Measurements from ENCODE around the gene ZNF644.
"Not testable (repeated sequence)": the region's sequence is repeated elsewhere in the genome, so short reads cannot be mapped to it uniquely, and the experiment has no call there.

The ZNF644 gene

DNA sequence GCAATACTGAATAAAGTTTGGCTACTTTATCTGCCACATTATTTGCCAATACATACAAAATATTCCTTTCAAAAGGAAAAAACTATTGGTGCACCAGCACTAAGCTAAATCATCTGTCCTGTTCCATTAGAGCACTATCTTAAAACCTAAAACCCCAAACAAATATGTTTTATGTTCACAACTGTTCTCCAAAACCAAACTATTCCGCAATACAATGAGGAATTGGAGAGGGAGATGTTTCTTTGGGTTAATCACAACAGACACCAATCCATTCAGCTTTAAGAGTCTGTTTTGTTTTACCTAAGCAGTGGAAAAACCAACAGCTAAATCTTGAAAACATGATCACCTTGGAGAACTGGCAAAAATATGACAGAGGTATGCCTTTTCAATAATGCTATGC lies 85.1 kb downstream of the ZNF644 start:
- H3K27ac ChIP-seq = no peak overlapping the region
- TF ChIP-seq, protein P1, sequence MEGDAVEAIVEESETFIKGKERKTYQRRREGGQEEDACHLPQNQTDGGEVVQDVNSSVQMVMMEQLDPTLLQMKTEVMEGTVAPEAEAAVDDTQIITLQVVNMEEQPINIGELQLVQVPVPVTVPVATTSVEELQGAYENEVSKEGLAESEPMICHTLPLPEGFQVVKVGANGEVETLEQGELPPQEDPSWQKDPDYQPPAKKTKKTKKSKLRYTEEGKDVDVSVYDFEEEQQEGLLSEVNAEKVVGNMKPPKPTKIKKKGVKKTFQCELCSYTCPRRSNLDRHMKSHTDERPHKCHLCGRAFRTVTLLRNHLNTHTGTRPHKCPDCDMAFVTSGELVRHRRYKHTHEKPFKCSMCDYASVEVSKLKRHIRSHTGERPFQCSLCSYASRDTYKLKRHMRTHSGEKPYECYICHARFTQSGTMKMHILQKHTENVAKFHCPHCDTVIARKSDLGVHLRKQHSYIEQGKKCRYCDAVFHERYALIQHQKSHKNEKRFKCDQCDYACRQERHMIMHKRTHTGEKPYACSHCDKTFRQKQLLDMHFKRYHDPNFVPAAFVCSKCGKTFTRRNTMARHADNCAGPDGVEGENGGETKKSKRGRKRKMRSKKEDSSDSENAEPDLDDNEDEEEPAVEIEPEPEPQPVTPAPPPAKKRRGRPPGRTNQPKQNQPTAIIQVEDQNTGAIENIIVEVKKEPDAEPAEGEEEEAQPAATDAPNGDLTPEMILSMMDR (IDR thresholded peaks at IDR 0.05) = no peak

DNA sequence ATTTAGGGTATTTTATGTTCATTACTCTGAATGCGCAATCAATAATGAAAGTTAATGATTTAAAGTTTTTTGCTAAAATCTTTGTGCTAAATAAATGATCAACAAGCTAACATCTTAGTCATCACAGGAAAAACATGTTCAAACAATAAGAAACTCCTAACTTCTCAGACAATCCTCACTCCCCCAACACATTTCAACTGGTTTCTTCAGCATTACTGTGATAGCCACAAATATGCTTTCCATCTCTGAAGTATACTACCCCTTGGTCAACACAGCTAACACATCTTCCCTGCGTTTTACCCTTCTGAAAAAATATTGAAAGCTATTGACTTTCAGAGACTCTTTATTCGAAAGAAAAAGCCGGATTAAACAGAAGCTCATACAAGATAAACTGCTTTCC lies 85.8 kb downstream of the ZNF644 start:
- Histone ChIP-seq H3K4me3 (no peak overlapping the region), H3K27ac (no peak overlapping the region)
- TF ChIP-seq, protein P1 (IDR thresholded peaks at IDR 0.05) = no peak
- no peak for DNase-seq (ENCODE audit: low spot score)

More for the DNA sequence above, 85.1 kb downstream of the ZNF644 start:
- DNase-seq (ENCODE audit: low spot score) = no peak
- H3K4me3 ChIP-seq = no peak overlapping the region

DNA sequence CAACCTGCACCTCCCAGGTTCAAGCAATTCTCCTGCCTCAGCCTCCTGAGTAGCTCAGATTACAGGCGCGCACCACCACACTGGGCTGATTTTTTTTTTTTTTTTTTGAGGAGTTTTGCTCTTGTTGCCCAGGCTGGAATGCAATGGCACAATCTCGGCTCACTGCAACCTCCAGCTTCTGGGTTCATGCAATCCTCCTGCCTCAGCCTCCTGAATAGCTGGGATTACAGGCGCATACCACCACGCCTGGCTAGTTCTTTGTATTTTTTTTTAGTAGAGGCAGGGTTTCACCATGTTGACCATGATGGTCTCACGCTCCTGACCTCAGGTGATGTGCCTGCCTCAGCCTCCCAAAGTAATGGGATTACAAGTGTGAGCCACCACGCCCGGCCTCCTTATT lies 93.6 kb downstream of the ZNF644 start:
- not testable (repeated sequence) for DNase-seq (ENCODE audit: low spot score); H3K27ac ChIP-seq; H3K4me3 ChIP-seq

DNA sequence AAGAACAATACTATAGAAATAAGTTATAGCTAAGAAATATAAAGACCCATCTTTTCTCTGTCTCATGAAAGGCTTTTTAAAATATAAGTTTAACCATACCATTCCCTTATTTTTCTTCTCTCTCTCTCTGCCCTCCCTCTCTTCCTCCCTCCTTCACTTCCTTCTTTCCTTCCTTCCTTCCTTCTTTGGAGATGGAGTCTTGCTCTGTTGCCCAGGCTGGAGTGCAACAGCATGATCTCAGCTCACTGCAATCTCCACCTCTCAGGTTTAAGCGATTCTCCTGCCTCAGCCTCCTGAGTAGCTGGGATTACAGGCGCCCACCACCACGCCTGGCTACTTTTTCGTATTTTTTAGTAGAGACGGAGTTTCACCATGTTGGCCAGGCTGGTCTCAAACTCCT lies 94.2 kb downstream of the ZNF644 start:
- not testable (repeated sequence) for DNase-seq (ENCODE audit: low spot score); H3K4me3 ChIP-seq; H3K27ac ChIP-seq

DNA sequence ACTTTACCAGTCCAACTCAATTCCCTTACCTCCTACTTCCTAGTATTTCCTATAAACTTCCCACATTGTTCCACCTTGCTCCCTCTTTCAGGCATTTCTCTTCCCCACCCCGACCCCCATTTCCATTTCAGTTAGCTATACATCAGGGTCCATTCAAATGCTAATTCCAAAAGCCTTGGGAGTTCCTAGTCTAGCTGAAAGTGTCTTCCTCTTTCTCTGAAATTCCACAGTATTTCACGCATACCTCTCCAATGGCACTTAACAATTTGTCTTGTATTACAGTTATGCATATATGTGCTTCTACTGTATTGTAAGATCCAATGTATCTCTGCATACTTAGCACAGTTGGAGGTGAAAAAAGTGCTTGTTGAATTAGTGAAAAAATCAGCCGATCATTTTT lies 94.9 kb downstream of the ZNF644 start:
- no peak overlapping the region for H3K27ac ChIP-seq
- TF ChIP-seq, protein P1 (IDR thresholded peaks at IDR 0.05) = no peak
- no peak overlapping the region for H3K4me3 ChIP-seq

DNA sequence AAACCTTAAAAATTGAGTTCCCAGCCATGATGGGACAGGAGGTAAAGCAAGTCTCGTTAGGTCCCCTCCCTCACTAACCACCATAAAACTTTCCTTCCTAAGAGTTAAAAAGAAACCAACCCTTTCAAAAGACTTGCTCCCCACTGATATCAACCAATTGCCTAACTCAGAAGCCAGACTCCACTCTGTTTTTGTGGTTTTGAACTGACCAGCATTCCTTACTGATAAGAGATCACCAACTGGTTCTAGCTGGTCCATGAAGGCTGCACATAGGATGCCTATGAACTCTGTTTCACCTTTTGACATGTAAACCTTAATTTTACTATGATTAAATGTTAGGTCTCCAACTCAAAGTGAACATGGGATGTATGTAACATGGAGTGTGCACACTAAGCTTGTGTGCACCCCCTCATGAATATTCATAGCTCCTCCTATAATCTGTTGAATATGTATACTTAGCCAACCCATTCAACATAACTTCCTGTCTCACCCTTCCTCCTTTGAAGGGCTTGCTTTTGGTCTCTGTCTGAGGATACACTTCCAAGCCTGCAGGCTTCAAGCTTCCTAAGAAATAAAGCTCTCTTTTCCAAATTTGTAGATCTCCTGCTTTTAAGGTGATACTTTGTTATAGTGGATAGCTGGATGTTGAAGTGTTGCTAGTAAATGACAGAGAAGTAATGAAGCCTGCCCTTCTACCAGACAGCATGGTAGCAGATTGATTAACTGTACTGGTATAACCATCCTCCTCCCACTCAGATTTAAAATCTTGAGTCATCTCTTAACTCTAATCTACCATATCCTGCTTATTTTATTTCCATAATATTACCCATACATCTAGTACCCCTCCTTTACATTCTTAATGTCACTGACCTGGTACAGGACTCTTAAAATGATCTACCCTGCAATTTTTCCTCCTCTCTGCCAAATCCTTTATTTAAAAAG lies 95.6 kb downstream of the ZNF644 start:
- DNase-seq (ENCODE audit: low spot score) = no peak
- Histone ChIP-seq H3K27ac (no peak overlapping the region), H3K4me3 (no peak overlapping the region)
- TF ChIP-seq, protein P1 (IDR thresholded peaks at IDR 0.05) = no peak

More for the DNA sequence above, 94.9 kb downstream of the ZNF644 start:
- no peak for DNase-seq (ENCODE audit: low spot score)

DNA sequence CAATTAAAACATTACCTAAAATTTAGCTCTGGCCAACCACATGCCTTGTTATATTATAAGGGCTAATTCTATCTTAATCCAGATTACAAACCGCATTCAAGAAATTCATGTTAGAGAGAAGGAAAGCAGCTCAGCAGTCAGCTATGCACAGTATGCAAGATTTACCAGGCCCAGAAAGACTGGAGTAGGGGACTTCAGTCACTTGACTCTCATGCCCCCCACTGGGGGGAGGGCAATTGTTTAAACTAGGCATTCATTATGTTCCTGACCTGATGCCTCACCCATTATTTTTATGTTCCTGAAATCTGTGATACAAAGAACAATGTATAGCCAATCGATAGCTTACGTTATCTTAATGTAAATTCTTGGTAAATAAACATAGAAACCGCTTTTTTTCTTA lies 96.9 kb downstream of the ZNF644 start:
- Histone ChIP-seq H3K27ac (no peak overlapping the region), H3K4me3 (no peak overlapping the region)
- TF ChIP-seq, protein P1 (IDR thresholded peaks at IDR 0.05) = no peak
- no peak for DNase-seq (ENCODE audit: low spot score)

DNA sequence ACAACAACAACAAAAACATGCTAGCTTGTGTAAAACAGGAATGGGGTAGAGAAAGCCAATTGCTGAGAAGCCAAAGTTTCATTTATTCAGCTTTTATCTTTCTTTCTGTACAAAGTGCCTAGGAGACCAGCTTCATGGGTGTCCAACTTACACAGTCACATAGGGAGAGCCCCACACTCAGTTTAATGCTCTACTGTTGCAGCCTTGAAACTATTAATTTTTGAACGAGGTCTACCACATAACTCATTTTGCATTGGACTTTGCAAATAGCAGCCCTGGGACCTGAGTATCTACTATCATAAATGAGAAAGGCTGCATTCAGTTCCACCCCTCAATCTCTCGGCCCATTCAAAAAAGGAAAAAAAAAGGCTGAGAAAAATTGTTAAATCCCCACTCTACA lies 98.8 kb downstream of the ZNF644 start:
- Histone ChIP-seq H3K27ac (no peak overlapping the region), H3K4me3 (no peak overlapping the region)
- TF ChIP-seq, protein P1 (IDR thresholded peaks at IDR 0.05) = no peak
- no peak for DNase-seq (ENCODE audit: low spot score)

All from coronary artery (tissue), 2 donors.